Progenitor cell of endocrine pancreas (in vitro differentiated cells): ENCODE measurements around the gene HTR3C. TPM values are rescaled to one million over a fixed set of nuclear protein-coding genes. Genes with fewer than 3 reads are reported as not detected.

ENCODE experiments used
- DNase-seq: peaks from one replicate; pipeline ENCODE4 v3.0.0; 2021; ENCODE audit warnings: low spot score; ENCODE audit not compliant: unreplicated experiment
- H3K27ac Mint-ChIP-seq: 2 replicates; pipeline ENCODE4 v1.8.0; 2021; ENCODE audit warnings: mild to moderate bottlenecking, moderate library complexity, mixed read lengths
- H3K27me3 Mint-ChIP-seq: 2 replicates; pipeline ENCODE4 v1.8.0; 2021; ENCODE audit warnings: mixed read lengths
- H3K36me3 Mint-ChIP-seq: 2 replicates; pipeline ENCODE4 v1.8.0; 2022; ENCODE audit warnings: mixed read lengths; ENCODE audit not compliant: insufficient read depth
- H3K4me1 Mint-ChIP-seq: 2 replicates; pipeline ENCODE4 v1.8.0; 2021; ENCODE audit warnings: low read depth, mixed read lengths
- H3K4me3 Mint-ChIP-seq: 2 replicates; pipeline ENCODE4 v1.8.0; 2021; ENCODE audit warnings: low read depth, mild to moderate bottlenecking, moderate library complexity, mixed read lengths
- H3K9me3 Mint-ChIP-seq: 2 replicates; pipeline ENCODE4 v1.8.0; 2021; ENCODE audit warnings: low read depth, mixed read lengths
- CTCF ChIP-seq: fragments of 200-600 bp; sonication (generic); IDR thresholded peaks from one replicate; pipeline ENCODE4 v1.5.0; 2021; ENCODE audit warnings: antibody characterized with exemption, mild to moderate bottlenecking; ENCODE audit not compliant: unreplicated experiment
- total RNA-seq: library from RNA; stranded (reverse); gene quantifications from 2 replicates; pipeline ENCODE4 v1.2.1, GENCODE V29; 2021

Gene HTR3C
- total RNA-seq, 1 donor from 2014 or later: not detected

DNA sequence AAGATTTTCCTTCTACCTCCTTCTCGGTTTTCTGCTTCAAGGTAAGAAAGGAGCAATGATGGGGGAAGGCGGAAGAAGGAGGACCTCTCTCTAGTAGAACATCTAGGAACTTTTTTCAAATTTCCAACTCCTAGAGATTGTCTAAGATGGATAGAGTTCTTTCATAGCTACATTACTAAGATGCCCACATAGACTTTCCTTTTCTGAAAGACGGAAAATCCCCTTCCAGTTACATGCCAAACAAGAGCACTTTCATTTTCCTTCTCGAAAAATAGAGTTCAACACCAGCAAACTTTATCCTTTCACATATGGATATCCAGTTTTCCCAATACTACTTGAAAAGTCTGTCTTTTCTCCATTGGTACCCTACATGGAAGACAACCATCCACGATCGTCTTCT lies 44.7 kb downstream of the HTR3C start:
- H3K9me3 Mint-ChIP-seq: no peaks in the 10 kb centered on the region
- no peaks in the 10 kb centered on the region for H3K4me1 Mint-ChIP-seq
- no peak for DNase-seq
- no peaks in the 10 kb centered on the region for H3K36me3 Mint-ChIP-seq
- H3K27ac Mint-ChIP-seq: no peak overlapping the region
- TF ChIP-seq CTCF: no peak
- H3K4me3 Mint-ChIP-seq: no peak overlapping the region
- H3K27me3 Mint-ChIP-seq: peaks cover 21% of the 10 kb centered on the region

DNA sequence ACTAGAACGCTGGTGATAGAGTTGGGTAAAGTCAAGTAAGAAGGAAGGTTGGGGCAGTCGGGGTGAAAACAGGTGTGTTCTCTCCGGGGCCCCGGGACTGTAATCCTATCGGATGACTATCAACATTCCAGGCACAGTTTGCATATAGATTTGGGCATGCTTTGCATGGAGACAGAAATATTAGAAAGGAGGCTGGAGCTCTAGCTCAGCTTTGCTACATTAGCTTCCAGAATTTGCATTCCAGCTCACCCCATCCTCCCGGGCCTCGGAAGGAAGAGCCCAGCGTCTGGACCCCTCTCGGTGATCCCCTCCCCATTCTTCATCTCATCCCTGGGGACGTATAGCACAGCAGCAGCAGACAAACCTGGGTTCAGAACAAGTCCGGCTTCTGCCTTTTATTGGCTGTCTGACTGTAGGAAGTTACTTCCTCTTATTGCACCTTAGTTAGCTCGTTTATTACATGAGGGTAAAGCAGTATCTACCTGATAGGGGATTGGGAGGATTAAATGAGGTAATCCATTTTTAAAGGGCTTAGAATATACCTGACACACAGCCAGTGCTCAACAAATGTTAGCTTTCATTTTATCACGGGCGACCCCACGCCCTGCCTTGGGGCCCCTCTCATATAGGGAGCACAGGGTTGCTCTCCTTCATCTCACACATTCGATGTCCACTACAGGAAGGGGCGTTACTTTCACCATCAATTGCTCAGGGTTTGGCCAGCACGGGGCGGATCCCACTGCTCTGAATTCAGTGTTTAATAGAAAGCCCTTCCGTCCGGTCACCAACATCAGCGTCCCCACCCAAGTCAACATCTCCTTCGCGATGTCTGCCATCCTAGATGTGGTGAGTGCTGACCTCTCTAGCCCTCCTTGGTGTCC lies 47.2 kb downstream of the HTR3C start:
- Mint-ChIP-seq H3K9me3 (no peaks in the 10 kb centered on the region), H3K27ac (no peak overlapping the region), H3K36me3 (no peaks in the 10 kb centered on the region), H3K4me1 (no peaks in the 10 kb centered on the region), H3K27me3 (peaks cover 21% of the 10 kb centered on the region), H3K4me3 (no peak overlapping the region)
- no peak for DNase-seq
- no peak for TF ChIP-seq CTCF

Other genes with a start within 250 kb of the HTR3C start
- gene MAP6D1, start 227.5 kb upstream of the HTR3C start, total RNA-seq: 1.9 and 2.4 TPM in 2 replicates
- 51.3 and 54.8 TPM in 2 replicates for gene PARL, start 168.2 kb upstream of the HTR3C start, total RNA-seq
- 109 and 111 TPM in 2 replicates for gene ABCC5, start 35.2 kb upstream of the HTR3C start, total RNA-seq
- gene HTR3D, start 21.3 kb upstream of the HTR3C start, total RNA-seq: not detected in 2 replicates
- not detected in 2 replicates for gene HTR3E, start 44.0 kb downstream of the HTR3C start, total RNA-seq
- 45.4 and 45.7 TPM in 2 replicates for gene EIF2B5, start 82.3 kb downstream of the HTR3C start, total RNA-seq
- gene DVL3, start 102.3 kb downstream of the HTR3C start, total RNA-seq: 112 and 118 TPM in 2 replicates
- 213 and 223 TPM in 2 replicates for gene AP2M1, start 121.8 kb downstream of the HTR3C start, total RNA-seq
- 60.8 and 65.9 TPM in 2 replicates for gene ABCF3, start 133.2 kb downstream of the HTR3C start, total RNA-seq
- gene VWA5B2, start 176.5 kb downstream of the HTR3C start, total RNA-seq: 67.9 and 71.5 TPM in 2 replicates
- 34.5 and 35.3 TPM in 2 replicates for gene ALG3, start 195.9 kb downstream of the HTR3C start, total RNA-seq
- gene EEF1AKMT4, start 196.6 kb downstream of the HTR3C start, total RNA-seq: 3.9 and 4.5 TPM in 2 replicates
- gene CAMK2N2, start 208.5 kb downstream of the HTR3C start, total RNA-seq: 1.3 and 1.4 TPM in 2 replicates
- not detected in 2 replicates for gene ECE2, start 223.0 kb downstream of the HTR3C start, total RNA-seq
- 259 and 269 TPM in 2 replicates for gene PSMD2, start 246.2 kb downstream of the HTR3C start, total RNA-seq